IMR-90 (cell line): ENCODE data around the gene FAM53B. TPM values are rescaled to one million over a fixed set of nuclear protein-coding genes. Genes with fewer than 3 reads are reported as not detected.

Source experiments
- ATAC-seq: fragments of 200-7000 bp; cut with Tn5 transposase; 2 replicates; pipeline ENCODE4 v1.9.1; 2020; ENCODE audit warnings: low read depth, mild to moderate bottlenecking, moderate library complexity
- BruUV-seq: library from RNA; stranded (reverse); fragments of 400-500 nt; replicated peaks from 2 replicates; lab custom pipeline; 2021; lab: Mats Ljungman, UMichigan
- CTCF ChIA-PET: fragments of 300-600 bp; formaldehyde crosslinking; extraction: SDS; loops from one replicate; lab custom pipeline; 2021; ENCODE audit warnings: antibody characterized with exemption; lab: Yijun Ruan, JAX
- POLR2A ChIA-PET: fragments of 300-600 bp; sonication (Branson Sonifier 250); formaldehyde crosslinking; loops from one replicate; lab custom pipeline; 2022; ENCODE audit warnings: antibody characterized with exemption; ENCODE audit not compliant: unreplicated experiment; lab: Charles Lee
- DNase-seq: peaks from one replicate; pipeline ENCODE4 v3.0.0; 2013
- H2AFZ ChIP-seq: replicated peaks from 2 replicates; pipeline ENCODE3; 2013; ENCODE audit warnings: low read length, mild to moderate bottlenecking; ENCODE audit not compliant: poor library complexity
- H2AK5ac ChIP-seq: 2 replicates; pipeline ENCODE4 v1.6.1; 2013; ENCODE audit warnings: low read depth, low read length, inconsistent platforms
- H2AK9ac ChIP-seq: replicated peaks from 2 replicates; pipeline ENCODE3; 2013; ENCODE audit warnings: mild to moderate bottlenecking, low read depth, low read length, moderate library complexity; ENCODE audit not compliant: poor library complexity
- H2BK120ac ChIP-seq: 2 replicates; pipeline ENCODE4 v1.6.1; 2013; ENCODE audit warnings: low read depth, low read length, inconsistent platforms
- H2BK15ac ChIP-seq: 3 replicates; pipeline ENCODE4 v1.6.1; 2013; ENCODE audit warnings: low read depth, low read length, inconsistent platforms
- H2BK20ac ChIP-seq: 2 replicates; pipeline ENCODE4 v1.6.1; 2013; ENCODE audit warnings: low read depth, mild to moderate bottlenecking, inconsistent platforms, low read length, moderate library complexity
- H2BK5ac ChIP-seq: 2 replicates; pipeline ENCODE4 v1.6.1; 2013; ENCODE audit warnings: mild to moderate bottlenecking, low read depth, low read length, inconsistent platforms; ENCODE audit not compliant: poor library complexity, severe bottlenecking
- H3K14ac ChIP-seq: replicated peaks from 2 replicates; pipeline ENCODE4 v1.6.1; 2013; ENCODE audit warnings: low read depth, low read length, inconsistent platforms
- H3K18ac ChIP-seq: 2 replicates; pipeline ENCODE4 v1.6.1; 2013; ENCODE audit warnings: low read depth, low read length, control low read depth
- H3K23ac ChIP-seq: 2 replicates; pipeline ENCODE4 v1.6.1; 2013; ENCODE audit warnings: low read depth, low read length, inconsistent platforms
- H3K27ac ChIP-seq: 2 replicates; pipeline ENCODE4 v1.5.1; 2013; ENCODE audit warnings: mild to moderate bottlenecking, control low read depth, low read length; ENCODE audit not compliant: insufficient read depth
- H3K27me3 ChIP-seq: 2 replicates; pipeline ENCODE4 v1.6.1; 2013; ENCODE audit warnings: low read length; ENCODE audit not compliant: control insufficient read depth, insufficient read depth
- H3K36me3 ChIP-seq: 2 replicates; pipeline ENCODE4 v1.6.1; 2013; ENCODE audit warnings: low read length, mixed read lengths; ENCODE audit not compliant: control insufficient read depth, insufficient read depth
- H3K4ac ChIP-seq: 2 replicates; pipeline ENCODE4 v1.6.1; 2013; ENCODE audit warnings: low read depth, low read length, inconsistent platforms
- H3K4me1 ChIP-seq: 2 replicates; pipeline ENCODE4 v1.6.1; 2013; ENCODE audit warnings: low read length, mixed read lengths; ENCODE audit not compliant: control insufficient read depth, insufficient read depth
- H3K4me2 ChIP-seq: 2 replicates; pipeline ENCODE4 v1.6.1; 2013; ENCODE audit warnings: low read depth, mild to moderate bottlenecking, control low read depth, low read length, moderate library complexity
- H3K4me3 ChIP-seq: 2 replicates; pipeline ENCODE4 v1.5.1; 2013; ENCODE audit warnings: low read depth, mild to moderate bottlenecking, control low read depth, low read length, moderate library complexity; ENCODE audit not compliant: insufficient read depth
- H3K56ac ChIP-seq: 2 replicates; pipeline ENCODE4 v1.6.1; 2013; ENCODE audit warnings: low read length, inconsistent platforms; ENCODE audit not compliant: insufficient read depth; ENCODE audit errors: extremely low read depth
- H3K79me1 ChIP-seq, 2 experiments: 2 replicates each; pipeline ENCODE4 v1.6.1; 2013; ENCODE audit warnings: low read length in 2 of 2, inconsistent platforms in 1 of 2, low read depth in 1 of 2
- H3K9ac ChIP-seq: 2 replicates; pipeline ENCODE4 v1.6.1; 2013; ENCODE audit warnings: low read depth, low read length, control low read depth
- H3K9me1 ChIP-seq: 2 replicates; pipeline ENCODE4 v1.6.1; 2013; ENCODE audit warnings: low read length, inconsistent platforms; ENCODE audit not compliant: insufficient read depth
- H3K9me3 ChIP-seq: 2 replicates; pipeline ENCODE4 v1.6.1; 2013; ENCODE audit warnings: low read length; ENCODE audit not compliant: control insufficient read depth, insufficient read depth
- H4K20me1 ChIP-seq: 2 replicates; pipeline ENCODE4 v1.6.1; 2013; ENCODE audit warnings: low read length, inconsistent platforms; ENCODE audit not compliant: insufficient read depth
- H4K5ac ChIP-seq: 2 replicates; pipeline ENCODE4 v1.6.1; 2013; ENCODE audit warnings: mild to moderate bottlenecking, low read depth, low read length, control low read depth
- H4K8ac ChIP-seq, 2 experiments: 2 replicates each; pipeline ENCODE4 v1.6.1; 2013; ENCODE audit warnings: low read depth in 2 of 2, low read length in 2 of 2, control low read depth in 1 of 2, inconsistent platforms in 1 of 2
- H4K91ac ChIP-seq: 2 replicates; pipeline ENCODE4 v1.6.1; 2013; ENCODE audit warnings: low read depth, low read length, inconsistent platforms; ENCODE audit not compliant: insufficient read depth
- CEBPB ChIP-seq: IDR thresholded peaks from 2 replicates; pipeline ENCODE4 v1.6.1; 2012; ENCODE audit warnings: low read depth, low read length, improper control_type of control experiment
- ELK1 ChIP-seq: fragments of 150-350 bp; IDR thresholded peaks from 2 replicates; pipeline ENCODE4 v1.6.1; 2016; ENCODE audit warnings: low read depth, mild to moderate bottlenecking, low read length, moderate library complexity, borderline replicate concordance
- WGBS, 2 experiments: methylation state at CpG; one replicate each; pipeline versions ENCODE4 v1.1.5 to v1.1.7; 2013; ENCODE audit warnings: missing lambda C conversion rate in 2 of 2; ENCODE audit not compliant: insufficient read length in 1 of 2; ENCODE audit errors: extremely low coverage in 2 of 2; 5-methylcytosine and 5-hydroxymethylcytosine counted together
- dilution Hi-C: fragments of 300-500 bp; cut with HindIII; formaldehyde crosslinking; loops from one replicate; pipeline ENCODE4 v1.14.3; 2018; ENCODE audit warnings: low sequenced_read_pairs; ENCODE audit not compliant: unreplicated experiment
- in situ Hi-C: fragments of 300-500 bp; cut with MboI; formaldehyde crosslinking; loops from 3 replicates; pipeline ENCODE4 v1.14.3; 2019; ENCODE audit warnings: low sequenced_read_pairs, inconsistent platforms, mixed read lengths
- intact Hi-C: fragments of 100-400 bp; cut with micrococcal nuclease; formaldehyde crosslinking; loops from 2 replicates; pipeline ENCODE4 v1.10.0; 2022
- polyA plus RNA-seq, 3 experiments: library from polyadenylated mRNA; depleted of rRNA; stranded (reverse); fragments of >200 nt; gene quantifications; 2 replicates each; pipeline ENCODE4 v1.2.3, GENCODE V29; 2012; ENCODE audit warnings: low replicate concordance in 1 of 3
- total RNA-seq: library from RNA; depleted of rRNA; stranded (reverse); fragments of >200 nt; gene quantifications from 2 replicates; pipeline ENCODE4 v1.2.3, GENCODE V29; 2012

Gene FAM53B
- total and polyA plus RNA-seq, 2 of the 4 experiments (the other 2 are of a cell fraction): 3.8 to 5.7 TPM

- Histone ChIP-seq H3K18ac (no peak overlapping the region), H3K4me3 (no peak overlapping the region), H3K4me2 (no peak overlapping the region), H4K91ac (no peak overlapping the region), H3K36me3 (peaks cover 4% of the 10 kb centered on the region; the same call in 1 of the 2 replicates), H4K8ac (no peak overlapping the region), H3K27me3 (no peaks in the 10 kb centered on the region), H4K20me1 (no peaks in the 10 kb centered on the region), H3K9me1 (0 out of 2 replicates have a peak, but pooled peaks cover 2% of the 10 kb centered on the region), H3K4ac (no peak overlapping the region), H4K5ac (no peak overlapping the region), H3K4me1 (no peaks in the 10 kb centered on the region), H3K27ac (no peak overlapping the region), H3K9me3 (no peaks in the 10 kb centered on the region), H3K14ac (no peak overlapping the region), H3K79me1 (peaks cover 3 to 5% of the 10 kb centered on the region in 2 experiments; a peak in 2 of 4 replicates), H2BK15ac (no peak overlapping the region), H2BK120ac (no peak overlapping the region), H2AFZ (no peak overlapping the region), H3K23ac (no peak overlapping the region), H2BK20ac (no peak overlapping the region), H2BK5ac (no peak overlapping the region), H3K56ac (no peak overlapping the region), H2AK5ac (no peak overlapping the region), H2AK9ac (no peak overlapping the region), H3K9ac (no peak overlapping the region)
- TF ChIP-seq ELK1: no peak
- TF ChIP-seq CEBPB: no peak
- no TSS peak for BruUV-seq
- WGBS, 2 experiments: 100% methylated on average over 1 of the region's 5 CpGs; no CpG with 5 or more reads in 1 of the 2 experiments
- POLR2A ChIA-PET: no interaction called here
- in situ Hi-C loops (no loop called here), dilution Hi-C loops (no loop called here), intact Hi-C loops (no loop called here)
- CTCF ChIA-PET: interaction anchor here (0.5 kb wide), 1 partner anchor 234 kb away, joined by 6 read pairs; no protein-coding TSS in a partner anchor
- DNase-seq: no peak
- ATAC-seq: no peak
Observed at GRCh38 chr10:124754227-124754626, 10.0 kb upstream of the FAM53B start.
